T-cell (primary cell): ENCODE measurements around the gene UBTD1. TPM values are rescaled to one million over a fixed set of nuclear protein-coding genes. Genes with fewer than 3 reads are reported as not detected.

Experiments
- ATAC-seq, 4 experiments: fragments of 200-7000 bp in 3 of 4; fragments of 150-1000 bp in 1 of 4; cut with Tn5 transposase; replicated peaks in 1 of 4; 1 replicate in 3 of 4; 2 replicates in 1 of 4; pipeline ENCODE4 v1.10.0; 2021; ENCODE audit warnings: moderate library complexity in 3 of 4, mild to moderate bottlenecking in 2 of 4, moderate number of reproducible peaks in 1 of 4
- CTCF ChIA-PET, 2 donors: fragments of 300-600 bp; sonication (Branson Sonifier 250); formaldehyde crosslinking; loops; one replicate each; lab custom pipeline; 2022; ENCODE audit warnings: antibody characterized with exemption in 2 of 2; lab: Charles Lee
- POLR2A ChIA-PET, 2 donors: fragments of 300-600 bp; sonication (Branson Sonifier 250); formaldehyde crosslinking; loops; one replicate each; lab custom pipeline; 2022; ENCODE audit warnings: antibody characterized with exemption in 2 of 2; lab: Charles Lee
- DNase-seq, 35 experiments: peaks; one replicate each; pipeline versions ENCODE4 v3.0.0 to v3.0.0-alpha.2; 2013 to 2023
- H3K27ac ChIP-seq: one replicate; pipeline ENCODE4 v1.5.1; 2013; ENCODE audit warnings: low read length
- H3K27me3 ChIP-seq, 2 experiments: replicated peaks in 1 of 2; 1 replicate in 1 of 2; 2 replicates in 1 of 2; pipeline versions ENCODE4 v1.6.1 to v1.7.0; 2013; ENCODE audit warnings: low read length in 1 of 2, mixed read lengths in 1 of 2; ENCODE audit not compliant: control insufficient read depth in 2 of 2, insufficient read depth in 2 of 2; ENCODE audit errors: extremely low read depth in 1 of 2
- H3K36me3 ChIP-seq, 2 donors: 1 replicate in 1 of 2; 2 replicates in 1 of 2; pipeline versions ENCODE4 v1.6.1 to v1.7.0; 2013; ENCODE audit warnings: low read length in 1 of 2; ENCODE audit not compliant: control insufficient read depth in 2 of 2, insufficient read depth in 1 of 2; ENCODE audit errors: extremely low read depth in 1 of 2
- H3K4me1 ChIP-seq, 2 experiments: 1 replicate in 1 of 2; 2 replicates in 1 of 2; pipeline versions ENCODE4 v1.6.1 to v1.7.0; 2013; ENCODE audit warnings: low read length in 2 of 2, mixed read lengths in 1 of 2; ENCODE audit not compliant: insufficient read depth in 2 of 2, control insufficient read depth in 1 of 2; ENCODE audit errors: extremely low read depth in 1 of 2
- H3K4me3 ChIP-seq, 2 donors: 1 replicate in 1 of 2; 2 replicates in 1 of 2; pipeline versions ENCODE4 v1.5.1 to v1.7.0; 2013; ENCODE audit warnings: mild to moderate bottlenecking in 2 of 2, low read length in 1 of 2, moderate library complexity in 1 of 2; ENCODE audit not compliant: control insufficient read depth in 1 of 2; ENCODE audit errors: extremely low read depth in 1 of 2
- H3K9me3 ChIP-seq: 2 replicates; pipeline ENCODE4 v1.7.0; 2013
- H3K27ac Mint-ChIP-seq, 2 donors: one replicate each; pipeline ENCODE4 v1.8.0; 2020 to 2021; ENCODE audit warnings: mild to moderate bottlenecking in 2 of 2, mixed read lengths in 2 of 2
- H3K27me3 Mint-ChIP-seq, 2 donors: one replicate each; pipeline ENCODE4 v1.8.0; 2021 to 2022; ENCODE audit warnings: mixed read lengths in 2 of 2
- H3K36me3 Mint-ChIP-seq: one replicate; pipeline ENCODE4 v1.8.0; 2021; ENCODE audit warnings: mixed read lengths
- H3K4me1 Mint-ChIP-seq, 3 donors: one replicate each; pipeline ENCODE4 v1.8.0; 2020 to 2022; ENCODE audit warnings: mixed read lengths in 3 of 3, mild to moderate bottlenecking in 1 of 3
- H3K4me3 Mint-ChIP-seq, 3 donors: one replicate each; pipeline ENCODE4 v1.8.0; 2020 to 2022; ENCODE audit warnings: mild to moderate bottlenecking in 3 of 3, mixed read lengths in 3 of 3, moderate library complexity in 3 of 3
- H3K9me3 Mint-ChIP-seq, 3 donors: one replicate each; pipeline ENCODE4 v1.8.0; 2020 to 2022; ENCODE audit warnings: mixed read lengths in 3 of 3
- WGBS: methylation state at CpG from one replicate; pipeline ENCODE4 v1.1.5; 2013; ENCODE audit warnings: missing lambda C conversion rate; ENCODE audit not compliant: insufficient coverage; 5-methylcytosine and 5-hydroxymethylcytosine counted together
- total RNA-seq, 35 experiments: library from RNA in 6 of 35; stranded (reverse) in 6 of 35; fragments of 120-200 nt in 1 of 35; gene quantifications; one replicate each; pipeline versions ENCODE4 v1.2.1 to v1.2.4 and lab custom pipeline; 2013 to 2026

The UBTD1 gene
- total RNA-seq, 5 donors from 2014 or later (not counting 1 experiment from before 2014, with no cell fraction given) = 1.0 to 2.4 (median 1.9) TPM

- H3K9me3 ChIP-seq = no peaks in the 10 kb centered on the region
- Mint-ChIP-seq H3K27ac (no peak overlapping the region), H3K36me3 (no peaks in the 10 kb centered on the region), H3K4me1 (peaks cover 0 to 4% (median 0%) of the 10 kb centered on the region in 3 donors), H3K27me3 (no peaks in the 10 kb centered on the region), H3K9me3 (no peaks in the 10 kb centered on the region), H3K4me3 (no peak overlapping the region)
- no peak for ATAC-seq
- CTCF ChIA-PET = interaction anchor here in 1 of 2 donors (0.7 kb wide), 1 partner anchor 960 kb away, joined by 6 read pairs; no protein-coding TSS in a partner anchor
- POLR2A ChIA-PET = no interaction called here
- WGBS = no CpG with 5 or more reads among the region's 5 CpGs
- H3K27ac ChIP-seq = no peak overlapping the region
- peaks cover 0 to 2% of the 10 kb centered on the region in 2 experiments for H3K4me1 ChIP-seq
- H3K27me3 ChIP-seq = peaks cover 0 to 4% of the 10 kb centered on the region in 2 experiments
- H3K4me3 ChIP-seq = no peak overlapping the region
- no peak for DNase-seq
- H3K36me3 ChIP-seq = no peaks in the 10 kb centered on the region
Observed at GRCh38 chr10:97537186-97537869, 38.6 kb downstream of the UBTD1 start.

DNA sequence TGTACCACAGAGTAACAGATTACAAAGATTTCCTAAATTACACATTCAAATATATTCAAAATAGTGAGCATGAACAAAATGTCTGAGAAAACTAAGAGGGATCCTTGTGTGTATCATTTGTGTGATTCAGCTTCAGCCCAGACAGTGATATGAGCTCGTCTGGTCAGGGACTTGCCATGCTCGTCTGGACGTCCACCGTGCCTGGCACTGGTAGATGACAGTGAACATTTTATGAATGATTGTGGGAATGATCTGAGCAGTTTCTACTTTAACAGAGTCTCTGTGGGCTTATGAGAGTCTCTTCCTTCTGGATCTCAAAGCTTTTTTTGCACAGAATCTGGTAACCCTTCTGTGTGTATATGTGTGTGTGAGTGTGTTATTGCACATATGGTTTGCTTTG, 39.7 kb downstream of the UBTD1 start:
- Histone ChIP-seq H3K27me3 (peaks cover 0 to 4% of the 10 kb centered on the region in 2 experiments), H3K27ac (no peak overlapping the region), H3K36me3 (no peaks in the 10 kb centered on the region), H3K4me3 (no peak overlapping the region), H3K9me3 (no peaks in the 10 kb centered on the region), H3K4me1 (peaks cover 0 to 2% of the 10 kb centered on the region in 2 experiments)
- DNase-seq (no peak), ATAC-seq (no peak)
- Mint-ChIP-seq H3K4me3 (no peak overlapping the region), H3K4me1 (peaks cover 5 to 14% (median 7%) of the 10 kb centered on the region in 3 donors), H3K9me3 (no peaks in the 10 kb centered on the region), H3K27me3 (no peaks in the 10 kb centered on the region), H3K27ac (no peak overlapping the region), H3K36me3 (no peaks in the 10 kb centered on the region)
- CTCF ChIA-PET = interaction anchor here in 1 of 2 donors (0.7 kb wide), 1 partner anchor 959 kb away, joined by 6 read pairs; no protein-coding TSS in a partner anchor
- 81% methylated on average over 4 of the region's 4 CpGs for WGBS
- POLR2A ChIA-PET = interaction anchor here in 1 of 2 donors (0.6 kb wide), 1 partner anchor 342 kb away, joined by 4 read pairs; no protein-coding TSS in a partner anchor

- Mint-ChIP-seq H3K36me3 (no peaks in the 10 kb centered on the region), H3K27ac (no peak overlapping the region), H3K4me1 (peaks cover 5 to 16% (median 8%) of the 10 kb centered on the region in 3 donors), H3K9me3 (no peaks in the 10 kb centered on the region), H3K27me3 (no peaks in the 10 kb centered on the region), H3K4me3 (no peak overlapping the region)
- ChIA-PET CTCF (no interaction called here), POLR2A (interaction anchor here in 1 of 2 donors (0.6 kb wide), 1 partner anchor 342 kb away, joined by 4 read pairs; no protein-coding TSS in a partner anchor)
- Histone ChIP-seq H3K9me3 (no peaks in the 10 kb centered on the region), H3K27ac (no peak overlapping the region), H3K27me3 (peaks cover 0 to 4% of the 10 kb centered on the region in 2 experiments), H3K4me1 (peaks cover 0 to 2% of the 10 kb centered on the region in 2 experiments), H3K4me3 (no peak overlapping the region), H3K36me3 (no peaks in the 10 kb centered on the region)
- DNase-seq (no peak), ATAC-seq (no peak)
- WGBS = 100% methylated on average over 2 of the region's 4 CpGs
Observed at GRCh38 chr10:97538839-97539238, 40.1 kb downstream of the UBTD1 start.

- no peaks in the 10 kb centered on the region for H3K36me3 ChIP-seq
- H3K27ac ChIP-seq = no peak overlapping the region
- no peak for DNase-seq
- WGBS = 100% methylated on average over 1 of the region's 6 CpGs
- peaks cover 0 to 4% of the 10 kb centered on the region in 2 experiments for H3K27me3 ChIP-seq
- POLR2A ChIA-PET = no interaction called here
- H3K4me1 Mint-ChIP-seq = peaks cover 5 to 16% (median 8%) of the 10 kb centered on the region in 3 donors
- no peak for ATAC-seq
- H3K27ac Mint-ChIP-seq = no peak overlapping the region
- H3K27me3 Mint-ChIP-seq = no peaks in the 10 kb centered on the region
- peaks cover 0 to 2% of the 10 kb centered on the region in 2 experiments for H3K4me1 ChIP-seq
- H3K9me3 ChIP-seq = no peaks in the 10 kb centered on the region
- no peak overlapping the region for H3K4me3 ChIP-seq
- no peaks in the 10 kb centered on the region for H3K36me3 Mint-ChIP-seq
- CTCF ChIA-PET = interaction anchor here in 1 of 2 donors (1.3 kb wide), 1 partner anchor 12 kb away, joined by 4 read pairs; no protein-coding TSS in a partner anchor
- H3K4me3 Mint-ChIP-seq = no peak overlapping the region
- no peaks in the 10 kb centered on the region for H3K9me3 Mint-ChIP-seq
Observed at GRCh38 chr10:97539523-97540200, 40.9 kb downstream of the UBTD1 start.

- Histone ChIP-seq H3K36me3 (no peaks in the 10 kb centered on the region), H3K4me3 (no peak overlapping the region), H3K9me3 (no peaks in the 10 kb centered on the region), H3K27me3 (peaks cover 0 to 4% of the 10 kb centered on the region in 2 experiments), H3K27ac (no peak overlapping the region), H3K4me1 (peaks cover 0 to 2% of the 10 kb centered on the region in 2 experiments)
- Mint-ChIP-seq H3K27me3 (no peaks in the 10 kb centered on the region), H3K27ac (no peak overlapping the region), H3K36me3 (no peaks in the 10 kb centered on the region), H3K4me1 (peaks cover 5 to 16% (median 8%) of the 10 kb centered on the region in 3 donors), H3K4me3 (no peak overlapping the region), H3K9me3 (no peaks in the 10 kb centered on the region)
- POLR2A ChIA-PET = no interaction called here
- WGBS = 91% methylated on average over 10 of the region's 14 CpGs
- ATAC-seq = no peak
- CTCF ChIA-PET = interaction anchor here in 1 of 2 donors (0.5 to 1.3 kb wide), 2 partner anchors 11 to 46 kb away, joined by 4 read pairs; no protein-coding TSS in a partner anchor
- DNase-seq = no peak
Observed at GRCh38 chr10:97540669-97541500, 42.2 kb downstream of the UBTD1 start.
